Eye (tissue), 1 donor: ENCODE data around the gene TCERG1L.
"Not testable (repeated sequence)": the region's sequence is repeated elsewhere in the genome, so short reads cannot be mapped to it uniquely, and the experiment has no call there.

ENCODE experiments used
- DNase-seq: peaks from one replicate; pipeline ENCODE4 v3.0.0-alpha.2; 2015

TCERG1L gene

GRCh38 chr10:131311661-131312477 is at the start of gene TCERG1L:
TCERG1L (minus strand) TSS chr10:131311721; CDS start chr10:131311635, 86 bp downstream.
- peak; percentile 81 for DNase-seq

- DNase-seq: no peak
Measured at GRCh38 chr10:131358741-131359442, 47.4 kb upstream of the TCERG1L start.

GRCh38 chr10:131356442-131356841 is 44.9 kb upstream of the TCERG1L start:
- no peak for DNase-seq

GRCh38 chr10:131355881-131356280 is 44.4 kb upstream of the TCERG1L start:
- DNase-seq: peak; percentile 89

GRCh38 chr10:131355056-131355455 is 43.5 kb upstream of the TCERG1L start:
- DNase-seq: peak; percentile 54

GRCh38 chr10:131354380-131354779 is 42.9 kb upstream of the TCERG1L start:
- peak; percentile 81 for DNase-seq

- DNase-seq: no peak
Measured at GRCh38 chr10:131352765-131353290, 41.3 kb upstream of the TCERG1L start.

GRCh38 chr10:131350660-131351059 is 39.1 kb upstream of the TCERG1L start:
- no peak for DNase-seq

- DNase-seq: no peak
Measured at GRCh38 chr10:131350245-131350644, 38.7 kb upstream of the TCERG1L start.

- no peak for DNase-seq
Measured at GRCh38 chr10:131346456-131346855, 34.9 kb upstream of the TCERG1L start.

GRCh38 chr10:131345691-131346090 is 34.2 kb upstream of the TCERG1L start:
- DNase-seq: no peak

GRCh38 chr10:131344747-131345146 is 33.2 kb upstream of the TCERG1L start:
- no peak for DNase-seq

GRCh38 chr10:131337741-131338140 is 26.2 kb upstream of the TCERG1L start:
- no peak for DNase-seq

GRCh38 chr10:131332821-131333220 is 21.3 kb upstream of the TCERG1L start:
- no peak for DNase-seq

GRCh38 chr10:131323880-131324279 is 12.4 kb upstream of the TCERG1L start:
- DNase-seq: no peak

- DNase-seq: no peak
Measured at GRCh38 chr10:131323025-131323424, 11.5 kb upstream of the TCERG1L start.

GRCh38 chr10:131322575-131322974 is 11.1 kb upstream of the TCERG1L start:
- not testable (repeated sequence) for DNase-seq

- DNase-seq: no peak
Measured at GRCh38 chr10:131320860-131321604, 9.5 kb upstream of the TCERG1L start.

GRCh38 chr10:131318814-131319213 is 7.3 kb upstream of the TCERG1L start:
- DNase-seq: no peak

- DNase-seq: no peak
Measured at GRCh38 chr10:131318291-131318690, 6.8 kb upstream of the TCERG1L start.

GRCh38 chr10:131316321-131317075 is 5.0 kb upstream of the TCERG1L start:
- no peak for DNase-seq

GRCh38 chr10:131315344-131315743 is 3.8 kb upstream of the TCERG1L start:
- DNase-seq: peak; percentile 60
